Upper lobe of left lung (tissue), 4 donors: Measurements from ENCODE around the gene OPCML.

ENCODE experiments used
- CTCF ChIP-seq, 6 experiments: fragments of 450-650 bp in 4 of 6; fragments of 200-600 bp in 2 of 6; sonication (generic) in 2 of 6; IDR thresholded peaks; one replicate each; pipeline ENCODE4 v1.5.1; 2016 to 2019; ENCODE audit warnings: antibody characterized with exemption in 6 of 6
- EP300 ChIP-seq, 4 donors: sonication (generic); formaldehyde crosslinking; IDR thresholded peaks; one replicate each; pipeline ENCODE4 v1.5.1; 2017; ENCODE audit warnings: antibody characterized with exemption in 4 of 4, control low read depth in 2 of 4
- POLR2A ChIP-seq, 4 donors: fragments of 450-650 bp; IDR thresholded peaks; one replicate each; pipeline ENCODE4 v1.5.1; 2016 to 2017; ENCODE audit warnings: antibody characterized with exemption in 4 of 4, mild to moderate bottlenecking in 2 of 4

GRCh38 chr11:132544007-132544406 lies 988.3 kb downstream of the OPCML start:
- TF ChIP-seq CTCF (IDR thresholded peaks at IDR 0.05) (no peak), EP300 (IDR thresholded peaks at IDR 0.05) (no peak), POLR2A (IDR thresholded peaks at IDR 0.05) (no peak)
